Calu3 (cell line): Measurements from ENCODE around the gene NEAT1. TPM values are rescaled to one million over a fixed set of nuclear protein-coding genes. Genes with fewer than 3 reads are reported as not detected.

Experiments used
- BruUV-seq: library from RNA; stranded (reverse); fragments of 400-500 nt; replicated peaks from 2 replicates; lab custom pipeline; 2021; lab: Mats Ljungman, UMichigan
- CTCF ChIA-PET: fragments of 300-600 bp; sonication (Branson Sonifier 250); formaldehyde crosslinking; loops from one replicate; lab custom pipeline; 2022; ENCODE audit warnings: antibody characterized with exemption; lab: Charles Lee
- DNase-seq: peaks from one replicate; pipeline ENCODE4 v3.0.0; 2022
- H3K27ac Mint-ChIP-seq: one replicate; pipeline ENCODE4 v1.8.0; 2022; ENCODE audit warnings: mixed read lengths; ENCODE audit not compliant: unreplicated experiment
- H3K27me3 Mint-ChIP-seq: one replicate; pipeline ENCODE4 v1.8.0; 2022; ENCODE audit warnings: mixed read lengths; ENCODE audit not compliant: unreplicated experiment
- H3K36me3 Mint-ChIP-seq: one replicate; pipeline ENCODE4 v1.8.0; 2022; ENCODE audit warnings: mild to moderate bottlenecking, moderate library complexity, mixed read lengths; ENCODE audit not compliant: insufficient read depth, unreplicated experiment
- H3K4me1 Mint-ChIP-seq: one replicate; pipeline ENCODE4 v1.8.0; 2022; ENCODE audit warnings: mild to moderate bottlenecking, low read depth, mixed read lengths; ENCODE audit not compliant: unreplicated experiment
- H3K4me3 Mint-ChIP-seq: one replicate; pipeline ENCODE4 v1.8.0; 2022; ENCODE audit warnings: mild to moderate bottlenecking, low read depth, moderate library complexity, mixed read lengths; ENCODE audit not compliant: unreplicated experiment
- H3K9me3 Mint-ChIP-seq: one replicate; pipeline ENCODE4 v1.8.0; 2022; ENCODE audit warnings: low read depth, mixed read lengths; ENCODE audit not compliant: unreplicated experiment
- intact Hi-C: fragments of 100-400 bp; cut with micrococcal nuclease; formaldehyde crosslinking; loops from one replicate; pipeline ENCODE4 v1.10.0; 2022; ENCODE audit not compliant: unreplicated experiment
- total RNA-seq: library from RNA; stranded (reverse); gene quantifications from 2 replicates; pipeline ENCODE4 v1.2.3, GENCODE V29; 2022
- TF ChIP-seq, protein P1 (sequence below): fragments of 200-600 bp; IDR thresholded peaks from one replicate; pipeline ENCODE4 v1.8.0; 2022; ENCODE audit warnings: antibody characterized with exemption; ENCODE audit not compliant: unreplicated experiment

The NEAT1 gene
- total RNA-seq, 1 experiment from 2014 or later, result 605 TPM

DNA sequence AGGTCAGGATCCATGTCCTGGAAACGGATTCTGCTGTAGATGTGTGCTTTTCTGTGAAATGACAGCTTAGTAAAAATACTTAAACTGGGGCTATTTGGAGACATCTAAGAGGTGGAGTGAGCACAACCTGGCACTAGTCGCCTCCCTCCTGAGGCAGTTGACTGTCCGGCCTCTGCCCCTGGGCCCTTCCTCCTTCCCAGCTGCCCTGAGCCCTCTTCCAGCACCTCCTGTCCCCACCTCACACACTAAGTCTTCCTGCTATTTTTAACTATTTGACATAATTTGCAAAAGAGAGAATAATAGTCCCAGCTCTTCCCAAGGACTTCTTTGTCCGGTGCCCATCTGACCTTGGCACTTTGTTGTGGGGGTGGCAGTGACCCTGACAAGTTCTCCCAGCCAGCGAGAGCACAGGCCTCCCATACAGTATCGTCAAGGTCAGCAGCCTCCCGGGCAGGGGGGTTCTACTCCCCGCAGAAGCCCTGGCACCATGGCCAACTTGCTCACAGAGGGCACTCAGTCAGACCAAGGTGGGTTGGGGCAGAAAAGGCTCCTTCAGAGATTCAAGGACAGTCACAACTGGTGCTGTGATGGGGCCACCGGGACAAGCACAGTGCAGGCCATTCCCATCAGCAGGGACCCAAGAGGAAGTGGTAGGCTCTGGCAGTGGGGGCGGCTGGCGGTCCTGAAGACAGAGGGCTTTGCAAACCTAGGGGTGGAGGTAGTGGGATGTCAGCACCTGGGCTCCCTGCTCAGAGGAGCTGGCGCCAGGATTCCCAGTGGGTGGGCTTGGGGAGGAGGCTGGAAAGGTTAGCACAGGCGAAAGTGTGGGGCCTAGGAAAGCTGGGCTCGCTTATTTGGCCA, 5.5 kb upstream of the NEAT1 start:
- no TSS peak for BruUV-seq
- Mint-ChIP-seq H3K4me1 (peaks cover 58% of the 10 kb centered on the region), H3K36me3 (peaks cover 72% of the 10 kb centered on the region), H3K27me3 (peaks cover 1% of the 10 kb centered on the region), H3K4me3 (peak overlapping the region; percentile 67), H3K9me3 (no peaks in the 10 kb centered on the region), H3K27ac (peak overlapping the region; percentile 66)
- DNase-seq, result no peak
- CTCF ChIA-PET, result interaction anchor here (0.7 to 3.8 kb wide), 12 partner anchors 12 to 93 kb away, joined by 3 to 31 read pairs (median 6); partner anchors contain the start of gene SLC25A45
- intact Hi-C loops, result loop anchor here (1.0 to 5.0 kb wide), 3 partner anchors 35 to 52 kb away; partner anchors contain the start of gene SLC25A45
- TF ChIP-seq, protein P1, sequence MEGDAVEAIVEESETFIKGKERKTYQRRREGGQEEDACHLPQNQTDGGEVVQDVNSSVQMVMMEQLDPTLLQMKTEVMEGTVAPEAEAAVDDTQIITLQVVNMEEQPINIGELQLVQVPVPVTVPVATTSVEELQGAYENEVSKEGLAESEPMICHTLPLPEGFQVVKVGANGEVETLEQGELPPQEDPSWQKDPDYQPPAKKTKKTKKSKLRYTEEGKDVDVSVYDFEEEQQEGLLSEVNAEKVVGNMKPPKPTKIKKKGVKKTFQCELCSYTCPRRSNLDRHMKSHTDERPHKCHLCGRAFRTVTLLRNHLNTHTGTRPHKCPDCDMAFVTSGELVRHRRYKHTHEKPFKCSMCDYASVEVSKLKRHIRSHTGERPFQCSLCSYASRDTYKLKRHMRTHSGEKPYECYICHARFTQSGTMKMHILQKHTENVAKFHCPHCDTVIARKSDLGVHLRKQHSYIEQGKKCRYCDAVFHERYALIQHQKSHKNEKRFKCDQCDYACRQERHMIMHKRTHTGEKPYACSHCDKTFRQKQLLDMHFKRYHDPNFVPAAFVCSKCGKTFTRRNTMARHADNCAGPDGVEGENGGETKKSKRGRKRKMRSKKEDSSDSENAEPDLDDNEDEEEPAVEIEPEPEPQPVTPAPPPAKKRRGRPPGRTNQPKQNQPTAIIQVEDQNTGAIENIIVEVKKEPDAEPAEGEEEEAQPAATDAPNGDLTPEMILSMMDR, result no peak

DNA sequence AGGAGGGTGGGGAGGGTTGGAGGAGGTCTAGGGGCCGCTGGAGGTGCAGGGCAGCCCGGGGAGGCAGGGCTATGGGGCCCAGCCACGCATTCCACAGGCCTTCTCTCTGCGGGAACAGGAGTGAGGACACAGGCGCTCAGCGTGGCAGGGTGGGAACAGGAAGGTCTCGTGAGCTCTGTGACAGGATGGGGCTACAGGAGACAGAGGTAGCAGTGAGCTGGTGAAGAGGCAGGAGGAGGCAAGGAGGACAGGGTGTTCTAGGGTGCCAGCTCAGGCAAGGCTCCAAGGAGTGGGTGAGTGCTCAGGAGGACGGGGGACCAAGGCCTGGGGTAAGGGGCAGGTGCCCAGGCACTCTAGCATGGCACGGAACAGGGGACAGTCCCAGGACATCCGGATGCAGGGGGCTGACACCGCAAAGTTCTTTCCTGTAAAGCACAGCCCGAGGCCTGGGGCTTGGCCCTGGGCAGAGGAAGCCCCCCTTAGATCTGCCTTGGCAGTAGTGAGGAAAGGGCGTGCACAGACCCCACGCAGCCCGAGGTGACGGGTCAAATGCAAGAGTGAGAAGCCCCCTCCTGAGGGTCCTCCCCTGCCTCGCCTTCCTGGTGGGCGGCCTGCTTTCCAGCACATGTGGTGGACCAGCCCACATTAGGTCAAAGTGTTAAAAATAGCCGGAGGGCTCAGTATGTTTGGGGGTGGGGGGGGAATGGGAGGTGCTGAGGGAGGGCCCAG, 4.7 kb upstream of the NEAT1 start:
- no peak for DNase-seq
- Mint-ChIP-seq H3K4me1 (peaks cover 65% of the 10 kb centered on the region), H3K27ac (peak overlapping the region; percentile 99), H3K4me3 (peak overlapping the region; percentile 72), H3K36me3 (peaks cover 75% of the 10 kb centered on the region), H3K9me3 (no peaks in the 10 kb centered on the region), H3K27me3 (peaks cover 9% of the 10 kb centered on the region)
- intact Hi-C loops, result loop anchor here (2.0 to 5.0 kb wide), 2 partner anchors 36 to 51 kb away; partner anchors contain the start of gene SLC25A45
- BruUV-seq, result no TSS peak
- TF ChIP-seq, protein P1, result no peak
- CTCF ChIA-PET, result interaction anchor here (0.7 to 3.8 kb wide), 7 partner anchors 30 to 91 kb away, joined by 3 to 31 read pairs (median 3); no protein-coding TSS in a partner anchor

DNA sequence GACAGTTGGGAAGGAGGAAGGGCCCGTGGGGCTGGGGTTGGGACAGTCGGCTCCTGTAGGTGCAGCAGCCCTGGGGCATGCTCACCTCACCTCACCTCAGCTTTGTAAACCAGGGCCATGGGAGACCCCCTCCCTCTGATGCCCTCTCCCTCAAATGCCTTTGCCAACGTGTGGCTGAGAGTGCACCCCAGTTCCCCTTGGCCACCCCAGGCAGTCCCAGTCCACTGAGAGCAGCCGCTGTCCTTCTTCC, 4.2 kb upstream of the NEAT1 start:
- H3K4me3 Mint-ChIP-seq, result peak overlapping the region; percentile 72
- no peaks in the 10 kb centered on the region for H3K9me3 Mint-ChIP-seq
- DNase-seq, result no peak
- intact Hi-C loops, result loop anchor here (5.0 kb wide), 1 partner anchor 36 kb away; the partner anchor contains the start of gene SLC25A45
- peaks cover 68% of the 10 kb centered on the region for H3K4me1 Mint-ChIP-seq
- TF ChIP-seq, protein P1, result no peak
- H3K36me3 Mint-ChIP-seq, result peaks cover 75% of the 10 kb centered on the region
- peaks cover 14% of the 10 kb centered on the region for H3K27me3 Mint-ChIP-seq
- peak overlapping the region; percentile 99 for H3K27ac Mint-ChIP-seq
- no TSS peak for BruUV-seq
- CTCF ChIA-PET, result interaction anchor here (0.8 to 3.8 kb wide), 6 partner anchors 31 to 91 kb away, joined by 3 to 31 read pairs (median 4); no protein-coding TSS in a partner anchor
